SK-N-SH (cell line): ENCODE measurements around the gene CCR5AS.
"Not testable (repeated sequence)": the region's sequence is repeated elsewhere in the genome, so short reads cannot be mapped to it uniquely, and the experiment has no call there.

ENCODE experiments used
- CTCF ChIA-PET: fragments of 300-600, 350-600 bp; formaldehyde crosslinking; extraction: SDS; loops from one replicate; lab custom pipeline; 2021; lab: Yijun Ruan, JAX
- POLR2A ChIA-PET: fragments of 350-600 bp; sonication (Branson Sonifier 250); formaldehyde crosslinking; extraction: SDS; loops from one replicate; lab custom pipeline; 2020; ENCODE audit warnings: antibody characterized with exemption, inconsistent platforms; lab: Yijun Ruan, JAX
- DNase-seq: peaks from one replicate; pipeline ENCODE4 v3.0.0; 2012
- H2AFZ ChIP-seq: fragments of 200-600 bp; sonication (generic); 2 replicates; pipeline ENCODE4 v1.8.1; 2016; ENCODE audit warnings: antibody characterized with exemption, mild to moderate bottlenecking, low read depth
- H3F3A ChIP-seq: fragments of 200-600 bp; sonication (generic); replicated peaks from 2 replicates; pipeline ENCODE3; 2016; ENCODE audit warnings: antibody characterized with exemption, mild to moderate bottlenecking; ENCODE audit not compliant: insufficient read depth
- H3K27ac ChIP-seq, 2 experiments: fragments of 200-500 bp in 1 of 2; fragments of 200-600 bp in 1 of 2; sonication (Bioruptor generic) in 1 of 2; sonication (generic), shearing (Covaris generic) in 1 of 2; 2 replicates each; pipeline versions ENCODE4 v1.5.1 to v1.6.1; 2014 to 2016; ENCODE audit warnings: low read depth in 2 of 2, inconsistent platforms in 1 of 2, low read length in 1 of 2, mild to moderate bottlenecking in 1 of 2, mixed read lengths in 1 of 2
- H3K27me3 ChIP-seq: fragments of 200-600 bp; sonication (generic), shearing (Covaris generic); 2 replicates; pipeline ENCODE4 v1.6.1; 2016; ENCODE audit warnings: mixed run types; ENCODE audit not compliant: insufficient read depth
- H3K36me3 ChIP-seq, 2 experiments: fragments of 200-500 bp in 1 of 2; fragments of 200-600 bp in 1 of 2; sonication (Bioruptor generic) in 1 of 2; sonication (generic) in 1 of 2; replicated peaks in 1 of 2; 2 replicates each; pipeline versions ENCODE3 to v1.5.1; 2014 to 2016; ENCODE audit warnings: low read length in 1 of 2, mild to moderate bottlenecking in 1 of 2; ENCODE audit not compliant: insufficient read depth in 2 of 2, control insufficient read depth in 1 of 2
- H3K4me1 ChIP-seq, 2 experiments: fragments of 200-500 bp in 1 of 2; fragments of 200-600 bp in 1 of 2; sonication (Bioruptor generic) in 1 of 2; sonication (generic), shearing (Covaris generic) in 1 of 2; 2 replicates each; pipeline versions ENCODE4 v1.5.1 to v1.6.1; 2014 to 2016; ENCODE audit warnings: low read depth in 1 of 2, low read length in 1 of 2, mixed run types in 1 of 2; ENCODE audit not compliant: insufficient read depth in 2 of 2, control insufficient read depth in 1 of 2
- H3K4me2 ChIP-seq: fragments of 200-600 bp; sonication (generic), shearing (Covaris generic); 2 replicates; pipeline ENCODE4 v1.6.1; 2017; ENCODE audit warnings: mixed run types
- H3K4me3 ChIP-seq, 2 experiments: fragments of 200-500 bp in 1 of 2; fragments of 200-600 bp in 1 of 2; sonication (Bioruptor generic) in 1 of 2; sonication (generic), shearing (Covaris generic) in 1 of 2; 2 replicates each; pipeline versions ENCODE4 v1.5.1 to v1.8.1; 2014 to 2016; ENCODE audit warnings: low read depth in 2 of 2, inconsistent platforms in 1 of 2, low read length in 1 of 2, mild to moderate bottlenecking in 1 of 2, mixed read lengths in 1 of 2, moderate library complexity in 1 of 2
- H3K79me2 ChIP-seq: fragments of 200-600 bp; sonication (generic); 2 replicates; pipeline ENCODE4 v1.8.1; 2017; ENCODE audit warnings: mild to moderate bottlenecking; ENCODE audit not compliant: insufficient read depth
- H3K9ac ChIP-seq: fragments of 200-600 bp; sonication (generic); 2 replicates; pipeline ENCODE4 v1.6.1; 2017; ENCODE audit warnings: mixed run types
- H3K9me2 ChIP-seq: fragments of 200-600 bp; sonication (generic); 2 replicates; pipeline ENCODE4 v1.6.1; 2017; ENCODE audit warnings: mixed run types
- H3K9me3 ChIP-seq: fragments of 200-600 bp; sonication (generic); 2 replicates; pipeline ENCODE4 v1.6.1; 2017; ENCODE audit warnings: mixed run types, mild to moderate bottlenecking, moderate library complexity
- H4K20me1 ChIP-seq: fragments of 200-600 bp; sonication (generic); 2 replicates; pipeline ENCODE4 v1.6.1; 2017; ENCODE audit warnings: mild to moderate bottlenecking, mixed run types; ENCODE audit not compliant: insufficient read depth
- CTCF ChIP-seq: fragments of 200-600 bp; sonication (generic); IDR thresholded peaks from 2 replicates; pipeline ENCODE4 v1.6.1; 2017; ENCODE audit warnings: antibody characterized with exemption, mild to moderate bottlenecking, moderate library complexity
- EP300 ChIP-seq, 2 experiments: IDR thresholded peaks; 2 replicates each; pipeline versions ENCODE4 v1.4.0 to v1.6.1; 2012; ENCODE audit warnings: borderline replicate concordance in 1 of 2, low read depth in 1 of 2, low read length in 1 of 2
- EZH2phosphoT487 ChIP-seq: fragments of 200-600 bp; sonication (generic); IDR thresholded peaks from 2 replicates; pipeline ENCODE4 v1.6.1; 2017; ENCODE audit warnings: low read depth, mixed run types, mild to moderate bottlenecking, antibody characterized with exemption, moderate library complexity, borderline replicate concordance
- FOXM1 ChIP-seq: IDR thresholded peaks from 2 replicates; pipeline ENCODE4 v1.4.0; 2012; ENCODE audit warnings: low read depth, mild to moderate bottlenecking
- GATA2 ChIP-seq: sonication (generic); formaldehyde crosslinking; IDR thresholded peaks from 2 replicates; pipeline ENCODE4 v1.5.0; 2020; ENCODE audit warnings: mild to moderate bottlenecking, missing genetic modification reagents
- IRF3 ChIP-seq: fragments of 150-350 bp; IDR thresholded peaks from 2 replicates; pipeline ENCODE4 v1.6.1; 2016; ENCODE audit warnings: mild to moderate bottlenecking, low read depth, low read length
- MEF2A ChIP-seq: IDR thresholded peaks from 2 replicates; pipeline ENCODE4 v1.4.0; 2012; ENCODE audit warnings: low read depth, borderline replicate concordance
- NFIC ChIP-seq: IDR thresholded peaks from 2 replicates; pipeline ENCODE4 v1.4.0; 2012; ENCODE audit warnings: borderline replicate concordance
- REST ChIP-seq: IDR thresholded peaks from 2 replicates; pipeline ENCODE4 v1.6.1; 2012; ENCODE audit warnings: mild to moderate bottlenecking, low read depth, low read length, moderate library complexity
- SIN3A ChIP-seq: IDR thresholded peaks from 2 replicates; pipeline ENCODE4 v1.6.1; 2012; ENCODE audit warnings: low read depth, mild to moderate bottlenecking, low read length, moderate library complexity, borderline replicate concordance
- YY1 ChIP-seq: IDR thresholded peaks from 2 replicates; pipeline ENCODE4 v1.4.0; 2012; ENCODE audit warnings: low read depth, mild to moderate bottlenecking
- WGBS: methylation state at CpG from one replicate; pipeline ENCODE4 v1.1.6; 2017; ENCODE audit warnings: low lambda C conversion rate; 5-methylcytosine and 5-hydroxymethylcytosine counted together

The CCR5AS gene

GRCh38 chr3:46405301-46406019, 1.4 kb downstream of the CCR5AS start:
- 40% methylated on average over 11 of the region's 11 CpGs for WGBS
- H3K79me2 ChIP-seq: no peaks in the 10 kb centered on the region
- H3K9me3 ChIP-seq: no peaks in the 10 kb centered on the region
- no peak for TF ChIP-seq REST
- TF ChIP-seq EP300 (IDR thresholded peaks at IDR 0.05; ENCODE audit: borderline replicate concordance in 1 of 2, low read depth in 1 of 2, low read length in 1 of 2): no peak
- TF ChIP-seq YY1: no peak
- no peak for TF ChIP-seq FOXM1
- TF ChIP-seq GATA2: no peak
- no peaks in the 10 kb centered on the region for H3K36me3 ChIP-seq
- no peaks in the 10 kb centered on the region; the same call in 1 of the 2 replicates for H3K27me3 ChIP-seq
- no peaks in the 10 kb centered on the region for H3F3A ChIP-seq
- H4K20me1 ChIP-seq: no peaks in the 10 kb centered on the region
- ChIA-PET POLR2A (no interaction called here), CTCF (no interaction called here)
- H3K27ac ChIP-seq: no peak overlapping the region
- no peak overlapping the region for H2AFZ ChIP-seq
- no peaks in the 10 kb centered on the region; the same call in 1 of the 2 replicates for H3K9me2 ChIP-seq
- H3K9ac ChIP-seq: no peak overlapping the region
- DNase-seq: no peak
- no peaks in the 10 kb centered on the region for H3K4me1 ChIP-seq
- no peak overlapping the region for H3K4me3 ChIP-seq
- no peak overlapping the region for H3K4me2 ChIP-seq

GRCh38 chr3:46402902-46403301, 4.0 kb downstream of the CCR5AS start:
- H4K20me1 ChIP-seq, DNase-seq, H3K27ac ChIP-seq, H3K36me3 ChIP-seq, H3K9me2 ChIP-seq, H3K4me3 ChIP-seq, H3K4me2 ChIP-seq, H3K79me2 ChIP-seq, POLR2A ChIA-PET, H3K27me3 ChIP-seq, H2AFZ ChIP-seq, H3K9me3 ChIP-seq, H3K9ac ChIP-seq, H3K4me1 ChIP-seq, H3F3A ChIP-seq: not testable (repeated sequence)
- WGBS: 9% methylated on average over 4 of the region's 4 CpGs
- CTCF ChIA-PET: interaction anchor here (0.7 to 1.4 kb wide), 4 partner anchors 9 to 85 kb away, joined by 3 read pairs; no protein-coding TSS in a partner anchor

- H4K20me1 ChIP-seq: no peaks in the 10 kb centered on the region
- no peaks in the 10 kb centered on the region; the same call in 1 of the 2 replicates for H3K27me3 ChIP-seq
- H3K79me2 ChIP-seq: no peaks in the 10 kb centered on the region
- no peaks in the 10 kb centered on the region; the same call in 1 of the 2 replicates for H3K9me2 ChIP-seq
- H3K27ac ChIP-seq: no peak overlapping the region
- no peaks in the 10 kb centered on the region for H3K4me1 ChIP-seq
- no peaks in the 10 kb centered on the region for H3K9me3 ChIP-seq
- H3F3A ChIP-seq: no peaks in the 10 kb centered on the region
- no peak overlapping the region for H3K4me3 ChIP-seq
- no peaks in the 10 kb centered on the region for H3K36me3 ChIP-seq
- no peak overlapping the region for H3K9ac ChIP-seq
- H3K4me2 ChIP-seq: no peak overlapping the region
- TF ChIP-seq SIN3A (no peak), CTCF (no peak), IRF3 (no peak), GATA2 (no peak), NFIC (no peak), MEF2A (no peak), EZH2phosphoT487 (no peak)
- whole genome bisulfite sequencing: 70% methylated on average over 2 of the region's 2 CpGs
- no peak for DNase-seq
- CTCF ChIA-PET: no interaction called here
- H2AFZ ChIP-seq: no peak overlapping the region
- POLR2A ChIA-PET: no interaction called here
Observed at GRCh38 chr3:46401579-46401978, 5.3 kb downstream of the CCR5AS start.
